B cell (primary cell): ENCODE measurements around the gene CAMSAP2. TPM values are rescaled to one million over a fixed set of nuclear protein-coding genes. Genes with fewer than 3 reads are reported as not detected.

Experiments
- ATAC-seq: fragments of 200-7000 bp; cut with Tn5 transposase; one replicate; pipeline ENCODE4 v1.10.0; 2021; ENCODE audit warnings: low read depth, mild to moderate bottlenecking, moderate number of reproducible peaks, moderate library complexity
- CTCF ChIA-PET: fragments of 350-600 bp; sonication (Branson Sonifier 250); formaldehyde crosslinking; loops from one replicate; lab custom pipeline; 2021; ENCODE audit warnings: antibody characterized with exemption, inconsistent platforms; lab: Charles Lee
- POLR2A ChIA-PET: fragments of 350-600 bp; sonication (Branson Sonifier 250); formaldehyde crosslinking; loops from one replicate; lab custom pipeline; 2021; ENCODE audit warnings: antibody characterized with exemption; lab: Charles Lee
- DNase-seq: peaks from one replicate; pipeline ENCODE4 v3.0.0; 2013
- H2AFZ ChIP-seq: 2 replicates; pipeline ENCODE4 v1.6.1; 2012; ENCODE audit warnings: mild to moderate bottlenecking, low read depth, low read length; ENCODE audit not compliant: insufficient read depth, poor library complexity, severe bottlenecking
- H3K27ac ChIP-seq, 2 donors: 1 replicate in 1 of 2; 2 replicates in 1 of 2; pipeline ENCODE4 v1.5.1; 2012 to 2013; ENCODE audit warnings: low read length in 2 of 2, mild to moderate bottlenecking in 2 of 2, moderate library complexity in 1 of 2
- H3K27me3 ChIP-seq, 4 experiments: fragments of 200-600 bp in 1 of 4; sonication (generic) in 1 of 4; replicated peaks in 1 of 4; 1 replicate in 2 of 4; 2 replicates in 2 of 4; pipeline versions ENCODE4 v1.6.1 to v1.7.0; 2013 to 2016; ENCODE audit warnings: low read length in 3 of 4, mild to moderate bottlenecking in 2 of 4, mixed read lengths in 1 of 4, moderate library complexity in 1 of 4; ENCODE audit not compliant: insufficient read depth in 4 of 4, control insufficient read depth in 3 of 4; ENCODE audit errors: control extremely low read depth in 1 of 4
- H3K36me3 ChIP-seq, 2 experiments: replicated peaks in 1 of 2; 1 replicate in 1 of 2; 2 replicates in 1 of 2; pipeline versions ENCODE4 v1.6.1 to v1.7.1; 2013; ENCODE audit warnings: low read length in 1 of 2; ENCODE audit not compliant: insufficient read depth in 2 of 2, control insufficient read depth in 1 of 2; ENCODE audit errors: control extremely low read depth in 1 of 2, extremely low read depth in 1 of 2
- H3K4me1 ChIP-seq, 2 donors: fragments of 200-600 bp in 1 of 2; sonication (generic) in 1 of 2; 1 replicate in 1 of 2; 2 replicates in 1 of 2; pipeline versions ENCODE4 v1.5.1 to v1.6.1; 2013 to 2017; ENCODE audit warnings: low read length in 2 of 2; ENCODE audit not compliant: control insufficient read depth in 2 of 2, insufficient read depth in 2 of 2
- H3K4me2 ChIP-seq: replicated peaks from 2 replicates; pipeline ENCODE3; 2012; ENCODE audit warnings: mild to moderate bottlenecking, low read depth, low read length; ENCODE audit not compliant: poor library complexity, severe bottlenecking
- H3K4me3 ChIP-seq, 5 experiments: fragments of 200-600 bp in 1 of 5; sonication (generic) in 1 of 5; 1 replicate in 3 of 5; 2 replicates in 2 of 5; pipeline versions ENCODE4 v1.5.1 to v1.7.0; 2011 to 2016; ENCODE audit warnings: low read length in 4 of 5, mild to moderate bottlenecking in 4 of 5, low read depth in 2 of 5, control low read depth in 1 of 5, moderate library complexity in 1 of 5; ENCODE audit not compliant: insufficient read depth in 1 of 5; ENCODE audit errors: control extremely low read depth in 1 of 5, extremely low read depth in 1 of 5
- H3K79me2 ChIP-seq: fragments of 200-600 bp; sonication (generic); one replicate; pipeline ENCODE4 v1.6.0; 2016; ENCODE audit warnings: low read length; ENCODE audit not compliant: control insufficient read depth, insufficient read depth
- H3K9ac ChIP-seq: fragments of 200-600 bp; sonication (generic); 2 replicates; pipeline ENCODE4 v1.6.1; 2017; ENCODE audit warnings: mild to moderate bottlenecking, low read length, moderate library complexity
- H3K9me3 ChIP-seq, 3 donors: one replicate each; pipeline versions ENCODE4 v1.6.1 to v1.7.1; 2013; ENCODE audit warnings: low read length in 2 of 3; ENCODE audit not compliant: control insufficient read depth in 2 of 3, insufficient read depth in 1 of 3; ENCODE audit errors: control extremely low read depth in 1 of 3
- H4K20me1 ChIP-seq: 2 replicates; pipeline ENCODE4 v1.6.0; 2012; ENCODE audit warnings: mild to moderate bottlenecking, low read length; ENCODE audit not compliant: insufficient read depth, control insufficient read depth, poor library complexity, severe bottlenecking
- H3K27ac Mint-ChIP-seq: one replicate; pipeline ENCODE4 v1.8.0; 2021; ENCODE audit warnings: mixed read lengths
- H3K27me3 Mint-ChIP-seq: one replicate; pipeline ENCODE4 v1.8.0; 2021; ENCODE audit warnings: mixed read lengths
- H3K4me1 Mint-ChIP-seq: one replicate; pipeline ENCODE4 v1.8.0; 2021; ENCODE audit warnings: mixed read lengths
- H3K4me3 Mint-ChIP-seq: one replicate; pipeline ENCODE4 v1.8.0; 2021; ENCODE audit warnings: mixed read lengths
- H3K9me3 Mint-ChIP-seq: one replicate; pipeline ENCODE4 v1.8.0; 2022; ENCODE audit warnings: mixed read lengths; ENCODE audit not compliant: insufficient read depth
- CTCF ChIP-seq: fragments of 200-600 bp; IDR thresholded peaks from one replicate; pipeline ENCODE4 v1.8.0; 2022; ENCODE audit warnings: antibody characterized with exemption, mild to moderate bottlenecking
- EZH2 ChIP-seq: IDR thresholded peaks from 2 replicates; pipeline ENCODE4 v1.6.1; 2012; ENCODE audit warnings: borderline replicate concordance, low read depth, mild to moderate bottlenecking, moderate library complexity, low read length; ENCODE audit not compliant: insufficient read depth, poor library complexity, severe bottlenecking
- intact Hi-C: fragments of 100-400 bp; cut with micrococcal nuclease; formaldehyde crosslinking; loops from one replicate; pipeline ENCODE4 v1.10.0; 2022
- polyA plus RNA-seq: library from polyadenylated mRNA; depleted of rRNA; stranded (reverse); fragments of >200 nt; gene quantifications from 2 replicates; pipeline ENCODE4 v1.2.3, GENCODE V29; 2012
- total RNA-seq, 2 donors: library from RNA; stranded (reverse); fragments of 120-200 nt in 1 of 2; gene quantifications; 1 replicate in 1 of 2; 2 replicates in 1 of 2; pipeline versions ENCODE4 v1.2.3 to v1.2.4, GENCODE V29; 2013 to 2022

The CAMSAP2 gene
- total and polyA plus RNA-seq, 2 donors (not counting 1 experiment from before 2014, with no cell fraction given) = 0.10 to 2.1 TPM

- DNase-seq (no peak), ATAC-seq (no peak)
- Histone ChIP-seq H3K4me2 (no peak overlapping the region), H3K27me3 (no peaks in the 10 kb centered on the region), H3K4me3 (no peak overlapping the region), H3K4me1 (peaks cover 0 to 4% of the 10 kb centered on the region in 2 donors), H3K9ac (no peak overlapping the region), H3K36me3 (no peaks in the 10 kb centered on the region), H3K9me3 (no peaks in the 10 kb centered on the region), H3K27ac (no peak overlapping the region), H2AFZ (no peak overlapping the region), H4K20me1 (no peaks in the 10 kb centered on the region), H3K79me2 (no peaks in the 10 kb centered on the region)
- Mint-ChIP-seq H3K27ac (no peak overlapping the region), H3K9me3 (no peaks in the 10 kb centered on the region), H3K4me3 (no peak overlapping the region), H3K4me1 (peaks cover 7% of the 10 kb centered on the region), H3K27me3 (no peaks in the 10 kb centered on the region)
- CTCF ChIA-PET = no interaction called here
- no peak for TF ChIP-seq EZH2
- POLR2A ChIA-PET = no interaction called here
- intact Hi-C loops = no loop called here
These were observed 37.2 kb downstream of the CAMSAP2 start for GRCh38 chr1:200775850-200776249.

GRCh38 chr1:200776949-200777348, 38.3 kb downstream of the CAMSAP2 start:
- TF ChIP-seq CTCF (no peak), EZH2 (no peak)

More at GRCh38 chr1:200776949-200777348, 38.3 kb downstream of the CAMSAP2 start:
- Histone ChIP-seq H3K27ac (no peak overlapping the region), H3K27me3 (no peaks in the 10 kb centered on the region), H4K20me1 (no peaks in the 10 kb centered on the region), H3K79me2 (no peaks in the 10 kb centered on the region), H2AFZ (no peak overlapping the region), H3K4me2 (no peak overlapping the region), H3K36me3 (no peaks in the 10 kb centered on the region), H3K9me3 (no peaks in the 10 kb centered on the region), H3K9ac (no peak overlapping the region), H3K4me1 (peaks cover 0 to 4% of the 10 kb centered on the region in 2 donors), H3K4me3 (no peak overlapping the region)
- DNase-seq (no peak), ATAC-seq (no peak)
- Mint-ChIP-seq H3K27ac (no peak overlapping the region), H3K27me3 (no peaks in the 10 kb centered on the region), H3K4me3 (no peak overlapping the region), H3K9me3 (no peaks in the 10 kb centered on the region), H3K4me1 (peaks cover 7% of the 10 kb centered on the region)
- CTCF ChIA-PET = interaction anchor here (0.6 kb wide), 1 partner anchor 268 kb away, joined by 3 read pairs; no protein-coding TSS in a partner anchor
- POLR2A ChIA-PET = no interaction called here
- intact Hi-C loops = no loop called here
